ENCODE results near the gene CEP295NL.
"Not testable (repeated sequence)": the region's sequence is repeated elsewhere in the genome, so short reads cannot be mapped to it uniquely, and the experiment has no call there.

- not testable (repeated sequence) for TF ChIP-seq HNRNPLL (IDR thresholded peaks at IDR 0.05; ENCODE audit: low read depth, low read length, poor library complexity, severe bottlenecking); EZH2 (conservative IDR thresholded peaks at IDR 0.05; ENCODE audit: low read depth, low read length); ISL2 (CRISPR knock-in tag; IDR thresholded peaks at IDR 0.05)
Observed at GRCh38 chr17:78911543-78911942, 8.5 kb upstream of the CEP295NL start.

All from HepG2 (cell line).